GM19395 (cell line): ENCODE data around the gene ITGB7.

Experiments used
- ATAC-seq: cut with Tn5 transposase; IDR thresholded peaks from one replicate; pipeline ENCODE4 v1.9.1; 2021; ENCODE audit warnings: mild to moderate bottlenecking, moderate library complexity; ENCODE audit not compliant: unreplicated experiment

ITGB7 gene, protein sequence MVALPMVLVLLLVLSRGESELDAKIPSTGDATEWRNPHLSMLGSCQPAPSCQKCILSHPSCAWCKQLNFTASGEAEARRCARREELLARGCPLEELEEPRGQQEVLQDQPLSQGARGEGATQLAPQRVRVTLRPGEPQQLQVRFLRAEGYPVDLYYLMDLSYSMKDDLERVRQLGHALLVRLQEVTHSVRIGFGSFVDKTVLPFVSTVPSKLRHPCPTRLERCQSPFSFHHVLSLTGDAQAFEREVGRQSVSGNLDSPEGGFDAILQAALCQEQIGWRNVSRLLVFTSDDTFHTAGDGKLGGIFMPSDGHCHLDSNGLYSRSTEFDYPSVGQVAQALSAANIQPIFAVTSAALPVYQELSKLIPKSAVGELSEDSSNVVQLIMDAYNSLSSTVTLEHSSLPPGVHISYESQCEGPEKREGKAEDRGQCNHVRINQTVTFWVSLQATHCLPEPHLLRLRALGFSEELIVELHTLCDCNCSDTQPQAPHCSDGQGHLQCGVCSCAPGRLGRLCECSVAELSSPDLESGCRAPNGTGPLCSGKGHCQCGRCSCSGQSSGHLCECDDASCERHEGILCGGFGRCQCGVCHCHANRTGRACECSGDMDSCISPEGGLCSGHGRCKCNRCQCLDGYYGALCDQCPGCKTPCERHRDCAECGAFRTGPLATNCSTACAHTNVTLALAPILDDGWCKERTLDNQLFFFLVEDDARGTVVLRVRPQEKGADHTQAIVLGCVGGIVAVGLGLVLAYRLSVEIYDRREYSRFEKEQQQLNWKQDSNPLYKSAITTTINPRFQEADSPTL

DNA sequence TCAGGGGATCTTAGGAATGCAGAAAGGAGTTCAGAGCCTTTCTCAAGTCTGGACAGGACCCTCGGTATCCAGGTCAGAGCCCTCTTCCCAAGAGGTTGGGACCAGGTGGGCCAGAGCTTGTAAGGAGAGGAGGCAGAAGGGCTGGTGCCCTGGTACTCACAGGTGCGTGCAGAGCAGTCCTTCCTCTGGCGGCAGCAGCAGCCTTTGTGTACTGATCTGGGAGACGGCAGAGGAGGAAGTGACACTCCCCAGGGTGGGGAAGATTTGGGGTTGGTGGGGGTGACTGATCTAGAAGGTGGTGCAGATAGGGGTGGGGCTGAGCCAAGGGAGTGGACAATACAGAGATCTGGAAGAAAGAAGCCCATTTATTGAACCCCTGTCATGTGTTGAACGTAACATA is at the start of gene ITGB7:
TSS of gene ITGB7 (minus strand) at position 210 of the 400 bp plus-strand sequence. CDS start 6,808 bp downstream, outside the sequence.
- peak; percentile 46 for ATAC-seq

DNA sequence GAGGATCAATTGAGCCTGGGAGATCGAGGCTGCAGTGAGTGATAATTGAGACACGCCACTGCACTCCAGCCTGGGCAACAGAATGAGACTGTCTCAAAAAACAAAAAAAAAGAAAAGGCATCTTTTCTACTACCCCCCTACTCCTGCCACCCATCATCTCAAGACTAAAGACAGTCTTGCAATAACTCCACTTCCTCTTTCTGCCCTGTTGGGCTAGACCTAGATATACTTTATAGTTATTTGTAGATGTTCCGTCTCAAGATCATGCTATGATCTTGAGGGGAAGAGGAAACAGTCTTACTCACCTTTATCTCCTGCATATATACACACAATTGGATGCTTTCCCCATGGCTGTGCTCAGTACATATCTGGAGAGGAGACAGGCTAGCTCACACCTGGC is 48.9 kb upstream of the ITGB7 start:
- no peak for ATAC-seq

DNA sequence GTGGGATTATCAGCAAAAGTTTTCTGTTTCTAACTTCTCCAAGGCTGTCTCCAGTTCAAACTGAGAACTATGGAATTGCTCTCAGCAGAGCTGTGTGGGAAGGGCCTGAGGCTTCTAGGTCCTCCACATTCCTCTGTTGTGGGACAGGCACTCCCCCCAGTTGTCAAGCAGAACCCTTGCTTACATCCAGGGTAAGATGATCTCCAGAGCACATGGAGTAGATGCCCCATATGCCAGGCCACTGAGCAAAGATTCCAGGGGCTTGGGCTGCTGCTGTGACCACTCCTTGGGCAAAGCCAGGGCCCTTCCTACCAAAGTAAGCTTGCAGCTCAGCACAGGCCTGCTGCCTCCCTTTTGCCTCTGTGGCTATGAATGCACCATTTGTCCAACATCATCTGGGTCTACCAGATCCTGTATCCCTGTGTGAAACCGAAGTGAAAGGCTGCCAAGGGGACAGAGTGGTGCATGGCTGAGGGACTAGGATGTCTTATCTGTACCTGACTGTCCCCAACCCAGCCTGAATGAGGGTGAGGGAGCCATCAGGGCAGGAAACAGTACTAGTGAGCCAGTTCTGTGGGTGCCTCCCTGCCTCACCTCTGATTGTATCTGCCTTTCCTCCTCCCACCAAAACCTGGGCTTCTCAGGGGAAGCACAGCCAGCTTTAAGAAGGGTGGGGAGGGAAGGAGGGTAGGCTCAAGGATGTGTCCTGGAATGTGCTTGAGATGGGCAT is 47.9 kb upstream of the ITGB7 start:
- ATAC-seq, result no peak

DNA sequence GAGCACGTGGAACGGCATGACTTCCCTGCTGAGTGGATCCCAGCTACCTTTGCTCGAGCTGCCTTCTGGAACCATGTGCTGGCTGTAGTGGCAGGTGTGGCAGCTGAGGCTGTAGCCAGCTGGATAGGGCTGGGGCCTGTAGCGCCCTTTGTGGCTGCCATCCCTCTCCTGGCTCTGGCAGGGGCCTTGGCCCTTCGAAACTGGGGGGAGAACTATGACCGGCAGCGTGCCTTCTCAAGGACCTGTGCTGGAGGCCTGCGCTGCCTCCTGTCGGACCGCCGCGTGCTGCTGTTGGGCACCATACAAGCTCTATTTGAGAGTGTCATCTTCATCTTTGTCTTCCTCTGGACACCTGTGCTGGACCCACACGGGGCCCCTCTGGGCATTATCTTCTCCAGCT is 46.2 kb upstream of the ITGB7 start:
- ATAC-seq, result no peak

DNA sequence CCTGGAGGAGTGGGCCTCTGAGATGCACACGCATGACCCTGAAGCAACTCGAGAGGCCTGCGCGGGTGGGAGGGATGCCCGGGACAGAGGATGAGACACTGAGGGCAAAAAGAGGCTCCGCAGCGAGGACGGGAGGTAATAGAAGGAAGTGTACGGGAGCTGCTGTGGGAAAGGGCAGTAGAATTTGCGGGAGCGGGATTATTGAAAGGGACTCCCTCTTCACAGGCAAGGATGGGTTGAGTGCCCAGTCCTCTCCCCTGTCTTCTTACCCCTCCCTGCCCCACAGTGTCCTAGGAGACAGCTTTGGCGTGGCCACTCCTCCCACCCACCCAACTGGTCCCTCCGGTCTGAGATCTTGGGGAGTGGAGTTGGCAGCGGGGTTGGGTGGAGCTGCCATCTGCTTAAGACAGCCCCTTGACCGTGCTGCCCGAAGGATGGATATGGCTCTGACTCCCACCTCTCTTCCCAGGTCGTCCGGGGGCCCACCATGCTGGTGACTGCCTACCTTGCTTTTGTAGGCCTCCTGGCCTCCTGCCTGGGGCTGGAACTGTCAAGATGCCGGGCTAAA is 45.4 kb upstream of the ITGB7 start:
- peak; percentile 12 for ATAC-seq

DNA sequence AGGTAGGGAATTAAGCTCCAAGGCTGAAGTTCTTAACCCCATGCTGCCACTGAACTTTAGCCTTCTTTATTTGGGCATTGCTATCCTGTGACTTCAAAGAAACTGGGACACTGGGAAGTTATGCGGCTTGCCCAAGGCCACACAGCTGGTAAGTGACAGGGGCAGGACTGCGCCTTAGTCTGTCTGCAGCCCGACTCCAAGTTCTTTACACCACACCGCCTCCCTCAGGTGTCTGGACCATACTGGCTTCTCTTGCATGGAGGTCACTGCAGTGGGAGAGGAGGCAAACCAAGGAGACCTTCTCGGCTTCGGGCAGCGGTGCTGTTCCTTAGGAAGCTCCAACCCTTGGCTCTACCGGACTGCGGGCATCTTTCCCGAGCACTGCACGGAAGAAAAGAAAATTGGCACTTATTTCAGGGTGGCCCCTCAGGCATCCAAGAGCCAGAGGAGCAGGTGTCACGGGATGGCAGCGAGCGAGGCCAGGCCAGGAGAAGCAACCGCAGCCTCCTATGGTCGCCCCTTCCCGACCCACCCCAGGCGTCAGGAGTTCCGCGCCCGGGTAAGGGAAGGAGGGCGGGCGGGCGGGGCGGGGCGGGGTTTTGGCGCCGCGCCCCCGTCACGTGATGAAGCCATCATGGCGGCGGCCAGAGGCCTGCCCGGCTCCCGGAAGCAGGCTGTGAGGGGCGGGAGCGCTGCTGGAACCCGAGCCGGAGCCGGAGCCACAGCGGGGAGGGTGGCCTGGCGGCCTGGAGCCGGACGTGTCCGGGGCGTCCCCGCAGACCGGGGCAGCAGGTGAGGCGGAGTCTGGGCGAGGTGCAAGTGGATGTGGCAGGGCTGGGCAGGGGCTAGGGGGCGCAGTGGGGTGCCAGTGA is 44.7 kb upstream of the ITGB7 start:
- peak; percentile 77 for ATAC-seq

DNA sequence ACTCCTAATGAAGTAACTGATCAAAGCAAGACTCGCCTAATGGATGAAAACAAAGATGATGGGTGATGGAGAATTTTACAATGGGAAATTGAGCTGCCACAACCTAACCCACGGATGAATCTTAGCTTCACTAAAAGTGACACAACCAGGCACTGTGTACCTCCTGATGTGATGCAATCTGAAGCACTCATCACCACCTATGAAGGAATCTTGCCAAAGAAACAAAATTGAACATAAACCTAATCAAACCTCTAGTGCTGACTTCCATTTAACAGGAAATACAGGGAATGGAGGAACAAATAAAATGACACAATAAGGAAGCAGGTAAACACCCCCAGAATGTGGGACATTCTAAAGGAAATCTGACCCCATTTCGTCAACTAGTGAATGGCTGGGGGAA is 38.2 kb upstream of the ITGB7 start:
- no peak for ATAC-seq

DNA sequence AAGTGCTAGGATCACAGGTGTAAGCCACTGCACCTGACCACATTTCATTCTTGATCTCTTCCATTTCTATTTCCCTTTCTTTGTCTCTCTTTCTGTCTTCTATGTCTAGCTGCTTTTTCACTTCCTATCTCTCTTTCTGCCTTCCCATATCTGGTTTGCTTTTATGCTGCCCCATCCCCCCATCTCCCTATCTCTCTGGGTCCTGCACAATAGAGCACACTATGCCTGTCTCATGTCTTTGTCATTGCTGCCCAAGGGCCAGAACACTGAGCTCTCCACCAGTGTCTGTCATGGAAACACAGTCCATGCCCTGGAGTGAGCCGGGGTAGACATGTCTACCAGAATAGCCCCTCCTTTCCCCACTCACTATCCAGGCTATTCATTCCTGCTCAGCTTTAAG is 37.3 kb upstream of the ITGB7 start:
- no peak for ATAC-seq

DNA sequence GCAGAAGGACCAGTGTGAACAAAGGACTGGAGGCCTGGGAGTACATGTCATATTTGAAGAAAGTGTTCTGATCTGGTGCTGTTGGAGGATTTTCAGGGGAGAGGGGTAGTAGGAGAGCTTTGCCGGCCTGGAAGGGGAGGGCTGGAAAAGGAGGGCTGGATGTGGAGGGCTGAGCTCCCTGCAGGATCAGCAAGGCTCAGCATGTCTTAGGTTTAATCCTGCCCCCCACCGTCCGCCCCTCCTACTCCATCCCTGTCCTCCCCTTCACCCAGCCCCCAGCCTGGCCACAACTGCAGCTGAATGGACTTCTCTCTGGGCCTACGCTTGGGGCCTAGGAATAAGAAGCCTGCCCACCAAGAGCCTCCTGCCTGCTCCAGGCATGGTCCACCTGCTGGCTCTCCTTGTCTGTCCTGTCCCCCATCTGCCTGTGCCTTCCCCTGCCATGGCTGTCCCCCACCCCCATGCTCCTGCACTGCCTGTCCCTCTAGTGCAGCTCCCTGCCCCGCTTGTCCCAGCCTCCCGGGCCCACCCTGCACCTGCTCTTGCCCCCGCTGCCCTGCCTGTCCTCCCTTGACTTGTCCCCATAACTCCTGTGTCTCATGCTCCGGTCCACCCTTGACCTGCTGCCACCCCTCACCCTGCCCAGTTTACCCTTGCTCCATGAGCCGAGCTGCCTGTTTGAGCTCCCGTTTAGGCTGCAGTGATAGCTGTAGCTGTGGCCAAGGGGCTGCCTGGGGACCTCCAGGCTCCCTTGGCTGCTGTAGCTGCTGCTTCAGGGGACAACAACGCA is 34.8 kb upstream of the ITGB7 start:
- no peak for ATAC-seq

DNA sequence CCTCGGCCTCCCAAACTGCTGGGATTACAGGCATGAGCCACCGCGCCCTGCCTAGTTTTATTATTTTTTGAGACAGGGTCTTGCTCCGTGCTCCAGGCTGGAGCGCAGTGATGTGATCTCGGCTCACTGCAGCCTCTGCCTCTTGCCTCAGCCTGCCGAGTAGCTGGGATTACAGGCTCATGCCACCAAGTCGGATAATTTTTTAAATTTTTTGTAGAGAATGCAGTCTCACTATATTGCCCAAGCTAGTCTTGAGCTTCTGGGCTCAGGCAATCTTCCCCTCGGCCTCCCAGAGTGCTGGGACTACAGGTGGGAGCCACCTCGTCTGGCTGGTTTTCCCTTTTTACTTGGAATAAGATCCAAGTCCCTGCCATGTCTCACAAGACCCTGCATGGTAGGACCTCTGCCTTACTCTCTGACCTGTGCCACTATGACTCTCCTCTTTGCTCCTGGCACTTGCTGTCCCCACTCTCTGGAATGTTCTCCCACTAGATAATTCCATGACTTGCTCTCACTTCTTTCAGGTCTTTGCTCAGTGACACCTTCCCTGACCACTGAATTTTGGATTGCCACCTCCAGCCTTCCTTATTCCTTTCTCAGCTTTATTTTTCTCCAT is 32.7 kb upstream of the ITGB7 start:
- ATAC-seq, result no peak

DNA sequence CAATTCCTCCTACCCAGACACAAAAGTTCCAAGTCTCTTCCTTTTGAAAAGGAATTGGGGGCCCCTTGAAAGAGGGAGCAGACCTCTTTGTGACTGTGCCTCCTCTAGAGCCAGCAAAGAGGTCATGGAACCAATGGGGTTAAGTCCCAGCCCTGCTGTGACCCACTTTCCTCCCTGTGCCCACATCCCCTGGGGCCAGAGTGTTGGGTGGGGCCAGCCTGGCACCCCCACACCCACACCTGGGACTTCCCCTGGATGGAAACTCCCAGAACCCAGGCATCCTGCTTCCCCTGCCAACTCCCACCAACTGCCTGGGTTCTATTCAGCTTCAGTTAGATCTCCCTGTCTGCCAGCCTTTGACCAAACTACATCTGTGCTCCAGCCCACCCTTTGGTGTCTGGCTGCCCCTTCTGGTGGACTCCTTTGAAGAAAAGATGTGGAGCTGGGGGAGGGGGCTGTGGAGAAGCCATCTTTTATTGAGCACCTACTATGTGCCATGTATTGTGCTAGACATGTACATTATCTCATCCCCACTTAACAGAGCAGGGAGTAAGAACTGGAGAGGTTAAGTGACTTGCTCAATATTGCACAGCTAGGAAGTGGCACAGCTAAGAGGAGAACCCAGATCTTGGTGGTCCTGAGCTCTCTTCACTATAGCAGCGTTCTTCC is 29.5 kb upstream of the ITGB7 start:
- no peak for ATAC-seq

DNA sequence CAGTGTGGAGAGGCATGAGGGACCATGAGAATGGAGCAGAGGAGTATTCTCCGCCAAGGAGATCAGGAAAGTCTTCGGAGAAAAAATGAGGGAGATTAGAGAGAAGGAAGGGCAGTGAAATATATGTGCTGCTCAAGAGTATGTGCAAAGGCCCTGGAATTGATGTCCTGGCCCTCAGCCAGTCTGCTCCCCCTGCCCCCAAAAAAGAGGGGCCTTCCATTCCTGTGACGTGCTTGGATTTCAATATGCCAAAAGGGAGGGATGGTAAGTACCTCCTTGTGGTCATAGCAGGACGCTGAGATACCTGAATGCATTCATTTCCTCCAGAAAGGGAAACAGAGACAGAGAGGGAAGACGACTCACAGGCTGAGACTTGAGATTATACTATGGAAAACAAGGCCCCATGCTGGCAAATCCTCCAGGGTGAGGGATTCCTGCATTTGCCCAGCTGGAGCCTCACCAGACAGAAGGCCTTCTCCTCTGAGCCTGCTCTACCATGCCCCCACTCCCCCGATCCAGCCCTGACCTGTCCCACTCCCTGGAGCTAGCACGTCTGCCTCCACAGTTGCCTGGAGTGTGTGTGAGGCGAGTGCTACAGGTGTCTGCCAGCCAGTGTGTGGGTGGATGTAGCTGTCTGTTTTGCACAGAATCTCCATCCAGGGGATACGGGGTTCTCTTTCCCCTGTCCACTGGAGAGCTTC is 28.8 kb upstream of the ITGB7 start:
- no peak for ATAC-seq

DNA sequence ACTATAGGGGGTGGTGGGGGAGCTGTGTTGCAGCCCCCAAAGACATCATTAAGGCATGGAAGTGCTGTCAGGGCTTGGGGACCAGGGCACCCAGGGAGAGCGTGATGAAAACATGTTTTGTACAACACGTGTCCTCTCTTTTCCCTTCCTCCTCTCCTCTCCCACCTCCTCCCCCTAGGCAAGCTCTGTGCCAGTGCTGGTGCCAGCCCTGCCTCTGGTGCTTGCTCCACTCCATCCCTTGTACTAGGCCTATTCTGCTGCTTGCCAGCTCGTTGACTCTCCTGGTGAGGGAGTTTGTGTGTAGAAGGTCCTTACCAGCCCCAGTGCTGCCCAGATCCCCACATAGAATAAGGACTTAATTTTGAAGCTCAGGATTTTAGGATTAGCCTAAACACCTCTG is 28.1 kb upstream of the ITGB7 start:
- no peak for ATAC-seq

DNA sequence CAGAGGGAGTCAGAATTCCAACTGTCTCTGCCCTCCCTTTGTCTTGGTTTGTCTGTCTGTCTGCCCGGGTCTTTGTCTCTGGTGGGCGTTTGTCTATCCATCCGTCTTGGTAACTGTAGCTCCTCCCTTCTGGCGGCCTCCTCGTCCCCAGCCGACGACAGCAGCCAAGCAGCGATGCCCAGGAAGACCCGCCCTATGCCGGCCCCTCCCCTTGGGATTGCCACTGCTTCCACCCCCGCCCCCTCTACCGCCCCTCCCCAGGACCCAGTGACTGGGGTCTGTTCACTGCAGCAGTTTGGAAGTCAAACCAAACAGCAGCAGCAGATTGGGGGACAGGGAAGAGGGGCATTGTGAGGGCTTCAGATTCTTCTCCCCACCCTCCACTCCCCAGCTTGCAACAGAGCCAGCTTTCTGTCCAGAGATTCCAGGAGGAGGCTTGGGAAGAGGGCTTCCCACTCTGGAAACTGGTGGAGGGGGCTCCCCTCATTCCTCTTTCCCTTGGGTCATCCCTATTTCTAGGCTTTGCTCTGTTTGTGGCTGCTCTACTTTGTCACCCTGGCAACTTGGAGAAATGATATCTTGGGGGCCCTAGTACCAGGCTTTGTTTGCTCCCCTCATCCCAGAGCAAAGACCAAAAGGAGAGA is 27.3 kb upstream of the ITGB7 start:
- no peak for ATAC-seq

DNA sequence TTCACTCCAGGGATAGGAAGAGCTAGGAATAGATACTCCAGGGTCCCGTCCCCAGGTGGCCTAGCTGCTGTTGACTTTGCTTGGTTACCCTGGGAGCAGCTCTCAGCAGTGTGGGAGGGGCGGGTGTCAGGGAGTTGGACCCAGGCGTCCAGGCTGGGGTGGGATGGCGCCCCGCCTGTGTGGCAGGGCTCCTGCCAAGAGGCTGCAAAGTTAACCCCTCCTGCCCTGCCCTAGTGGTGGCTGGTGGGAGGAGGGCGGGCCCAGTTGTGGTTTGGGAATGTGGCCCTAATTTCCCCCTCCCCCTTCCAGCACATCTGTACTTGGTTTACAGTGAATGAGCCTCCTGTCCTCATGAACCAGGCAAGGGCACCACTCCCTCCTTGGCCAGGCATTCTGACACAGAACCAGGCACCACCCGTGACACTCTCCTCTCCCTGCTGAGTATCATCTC is 26.6 kb upstream of the ITGB7 start:
- ATAC-seq, result no peak

DNA sequence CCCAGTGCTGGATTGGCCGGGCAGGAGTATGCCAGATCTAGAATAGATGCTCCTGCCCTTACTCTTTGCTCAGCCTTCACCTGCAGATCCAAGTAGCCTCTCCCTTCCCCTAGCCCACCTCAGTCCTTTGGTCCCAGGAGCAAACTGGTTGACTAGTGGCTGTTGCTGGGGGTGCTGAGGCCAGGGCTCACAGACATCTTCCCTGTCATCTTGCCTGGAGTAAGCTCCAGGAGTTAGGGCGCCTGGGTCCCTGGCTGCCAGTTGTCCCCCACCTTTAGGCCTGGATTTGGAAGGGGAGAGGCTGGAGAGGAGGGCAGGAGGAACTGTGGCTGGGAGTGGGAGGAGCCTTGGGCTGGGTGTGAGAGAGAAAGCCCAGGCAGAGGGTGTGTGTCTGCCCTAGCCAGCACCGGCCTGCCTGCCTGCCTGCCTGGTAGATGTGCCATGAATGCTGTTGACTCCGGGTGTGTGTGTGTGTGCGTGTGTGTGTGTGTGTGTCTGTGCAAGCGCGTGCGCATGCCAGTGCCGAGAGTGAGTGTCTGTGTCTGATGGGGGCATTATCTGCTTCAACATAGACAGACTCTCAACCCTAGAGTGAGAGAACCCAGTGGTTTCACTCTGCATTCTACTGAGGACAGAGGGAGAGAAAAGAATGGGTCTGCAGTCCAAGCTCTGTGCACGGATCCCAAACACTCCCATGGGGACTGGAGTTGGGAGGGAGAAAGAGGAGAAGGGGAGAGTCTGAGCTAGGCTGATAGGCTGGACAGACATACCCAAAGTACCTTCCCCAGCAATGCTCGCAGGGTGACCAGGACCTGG is 25.8 kb upstream of the ITGB7 start:
- no peak for ATAC-seq
